GM12801 (cell line): Measurements from ENCODE around the gene SLC12A9.

Experiments used
- TF ChIP-seq, protein P1 (sequence below): IDR thresholded peaks from one replicate; pipeline ENCODE4 v1.5.1; 2011; ENCODE audit warnings: control low read depth; ENCODE audit not compliant: insufficient read length; ENCODE audit errors: extremely low read depth

SLC12A9 gene

DNA sequence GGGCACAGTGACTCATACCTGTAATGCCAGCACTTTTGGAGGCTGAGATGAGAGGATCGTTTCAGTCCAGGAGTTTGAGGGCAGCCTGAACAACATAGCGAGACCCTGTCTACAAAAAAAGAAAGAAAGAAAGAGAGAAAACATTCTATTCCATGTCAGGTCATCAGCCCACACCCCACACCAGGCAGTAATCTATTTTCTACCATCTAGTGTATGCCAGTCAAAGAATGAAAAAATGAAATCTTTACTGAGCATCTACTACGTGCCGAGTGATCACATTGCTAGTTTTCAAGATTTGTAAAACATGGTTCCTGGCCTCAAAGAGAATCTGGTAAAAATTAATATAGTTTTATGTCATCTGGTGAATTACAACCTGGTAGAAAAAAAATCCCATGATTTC is 22.1 kb upstream of the SLC12A9 start:
- TF ChIP-seq, protein P1, sequence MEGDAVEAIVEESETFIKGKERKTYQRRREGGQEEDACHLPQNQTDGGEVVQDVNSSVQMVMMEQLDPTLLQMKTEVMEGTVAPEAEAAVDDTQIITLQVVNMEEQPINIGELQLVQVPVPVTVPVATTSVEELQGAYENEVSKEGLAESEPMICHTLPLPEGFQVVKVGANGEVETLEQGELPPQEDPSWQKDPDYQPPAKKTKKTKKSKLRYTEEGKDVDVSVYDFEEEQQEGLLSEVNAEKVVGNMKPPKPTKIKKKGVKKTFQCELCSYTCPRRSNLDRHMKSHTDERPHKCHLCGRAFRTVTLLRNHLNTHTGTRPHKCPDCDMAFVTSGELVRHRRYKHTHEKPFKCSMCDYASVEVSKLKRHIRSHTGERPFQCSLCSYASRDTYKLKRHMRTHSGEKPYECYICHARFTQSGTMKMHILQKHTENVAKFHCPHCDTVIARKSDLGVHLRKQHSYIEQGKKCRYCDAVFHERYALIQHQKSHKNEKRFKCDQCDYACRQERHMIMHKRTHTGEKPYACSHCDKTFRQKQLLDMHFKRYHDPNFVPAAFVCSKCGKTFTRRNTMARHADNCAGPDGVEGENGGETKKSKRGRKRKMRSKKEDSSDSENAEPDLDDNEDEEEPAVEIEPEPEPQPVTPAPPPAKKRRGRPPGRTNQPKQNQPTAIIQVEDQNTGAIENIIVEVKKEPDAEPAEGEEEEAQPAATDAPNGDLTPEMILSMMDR, result no peak

DNA sequence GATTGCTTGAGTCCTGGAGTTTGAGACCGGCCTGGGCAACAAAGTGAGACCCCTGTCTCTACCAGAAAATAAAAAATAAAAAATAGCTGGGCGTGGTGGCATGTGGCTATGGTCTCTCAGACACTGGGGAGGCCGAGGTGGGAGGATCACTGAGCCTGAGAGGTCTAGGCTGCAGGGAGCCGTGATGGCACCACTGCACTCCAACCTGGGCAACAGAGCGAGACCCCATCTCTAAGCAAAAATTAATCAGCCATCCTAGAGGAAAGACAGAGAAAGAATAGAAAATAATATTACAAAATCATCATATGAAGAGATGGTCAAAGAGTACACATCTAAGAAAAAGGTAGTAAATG is 20.3 kb upstream of the SLC12A9 start:
- TF ChIP-seq, protein P1, result no peak

DNA sequence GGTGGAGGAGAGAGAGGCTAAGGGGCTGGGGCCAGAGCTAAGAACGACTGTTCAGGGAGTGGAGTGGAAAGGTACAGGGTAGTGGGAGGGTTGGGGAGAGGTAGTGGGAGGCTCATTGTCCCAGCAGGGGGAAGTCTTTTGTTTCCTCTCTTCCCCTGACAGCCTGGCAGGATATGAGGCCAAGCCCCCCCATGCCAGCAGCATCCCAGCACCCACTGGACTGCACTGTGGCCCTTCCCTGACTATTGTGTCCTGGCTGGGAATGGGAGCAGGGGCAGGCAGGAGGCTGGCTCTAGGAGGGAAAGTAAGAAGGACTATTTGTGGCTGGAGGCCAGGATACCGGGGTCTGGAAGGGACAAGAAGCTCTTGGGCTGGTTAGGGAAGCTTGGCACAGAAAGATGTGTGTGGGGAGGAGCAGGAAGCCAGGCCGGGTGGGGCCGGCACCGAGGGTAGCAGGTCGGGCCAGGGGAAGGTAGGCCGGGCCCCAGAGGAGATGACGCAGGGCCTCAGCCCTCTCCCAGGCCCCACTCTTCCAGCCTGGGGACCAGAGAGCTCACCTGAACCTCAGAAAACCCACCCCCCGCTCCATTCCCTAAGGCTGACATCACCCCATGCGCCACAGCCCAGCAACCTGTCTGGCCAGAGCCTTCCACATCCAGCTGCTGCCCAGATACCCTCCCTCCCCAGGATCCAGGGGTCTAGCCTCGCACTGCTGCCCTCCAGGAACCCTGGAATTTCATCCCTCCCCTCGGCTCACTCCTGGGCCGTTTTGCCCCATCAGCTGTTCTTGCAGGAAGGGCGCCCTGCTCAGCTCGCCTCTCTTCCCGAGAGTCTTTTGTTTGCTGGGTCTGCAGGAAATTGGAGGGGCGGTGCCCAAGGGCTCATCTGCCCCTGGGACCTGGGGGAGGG is 16.4 kb upstream of the SLC12A9 start:
- TF ChIP-seq, protein P1, result no peak

DNA sequence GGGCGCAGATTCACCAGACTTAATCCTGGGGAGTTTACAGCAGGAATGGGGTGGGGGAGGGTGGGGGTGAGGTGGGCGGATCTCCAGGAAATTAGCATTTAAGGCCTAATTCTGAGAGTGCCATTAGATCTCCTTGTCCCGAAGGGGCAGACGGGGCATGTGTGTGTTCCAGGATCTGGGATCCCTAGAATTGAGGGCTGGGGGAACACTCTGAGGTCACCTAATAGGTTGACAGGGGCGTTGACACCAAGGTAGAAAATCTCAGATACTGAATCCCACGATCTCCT is 15.8 kb upstream of the SLC12A9 start:
- TF ChIP-seq, protein P1, result no peak

DNA sequence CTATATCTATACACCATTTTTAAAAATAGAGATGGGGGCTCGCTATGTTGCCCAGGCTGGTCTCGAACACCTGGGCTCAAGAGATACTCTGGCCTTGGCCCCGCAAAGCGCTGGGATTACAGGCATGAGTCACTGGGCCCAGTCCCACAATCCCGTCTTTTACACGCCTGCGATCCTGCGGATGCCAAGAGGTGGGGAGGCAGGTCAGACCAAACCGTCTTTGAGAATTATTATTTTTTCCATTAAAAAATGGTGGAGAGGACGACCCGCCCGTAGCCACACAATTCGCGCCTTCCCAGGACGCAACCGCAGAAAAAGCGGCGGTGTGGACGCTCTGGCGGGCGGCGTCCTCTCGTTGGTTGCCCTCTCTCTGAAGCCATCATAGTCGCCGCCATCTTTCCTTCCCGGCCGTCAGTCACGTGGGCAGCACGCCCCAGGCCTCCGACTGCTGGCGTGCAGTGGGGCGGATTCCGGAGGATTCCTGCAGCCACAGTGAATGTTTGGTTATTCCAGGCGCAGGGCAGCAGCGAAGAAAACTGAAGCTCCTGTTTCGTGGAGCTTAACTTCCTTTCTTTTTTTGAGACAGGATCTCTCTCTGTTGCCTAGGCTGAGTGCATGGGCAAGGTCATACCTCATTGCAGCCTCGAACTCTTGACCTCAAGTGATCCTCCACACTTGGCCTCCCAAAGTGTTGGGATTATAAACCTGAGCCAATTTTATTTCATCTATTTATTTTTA is 15.2 kb upstream of the SLC12A9 start:
- TF ChIP-seq, protein P1, result no peak

DNA sequence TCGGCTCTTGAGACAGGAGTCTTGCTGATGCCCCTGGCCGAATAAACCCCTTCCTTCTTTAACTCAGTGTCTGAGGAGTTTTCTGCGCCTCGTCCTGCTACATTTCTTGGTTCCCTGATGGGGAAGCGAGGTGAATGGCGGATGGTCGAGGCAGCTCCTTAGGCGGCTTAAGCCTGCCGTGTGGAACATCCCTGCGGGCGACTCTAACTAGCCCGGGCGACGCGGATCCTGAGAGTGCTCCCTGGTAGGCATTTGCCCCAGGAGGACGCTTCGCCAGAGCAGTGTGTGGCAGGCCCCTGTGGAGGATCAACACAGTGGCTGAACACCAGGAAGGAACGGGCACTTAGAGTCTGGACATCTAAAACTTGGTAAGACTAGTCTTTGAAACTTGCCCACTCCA is 13.2 kb upstream of the SLC12A9 start:
- TF ChIP-seq, protein P1, result no peak

DNA sequence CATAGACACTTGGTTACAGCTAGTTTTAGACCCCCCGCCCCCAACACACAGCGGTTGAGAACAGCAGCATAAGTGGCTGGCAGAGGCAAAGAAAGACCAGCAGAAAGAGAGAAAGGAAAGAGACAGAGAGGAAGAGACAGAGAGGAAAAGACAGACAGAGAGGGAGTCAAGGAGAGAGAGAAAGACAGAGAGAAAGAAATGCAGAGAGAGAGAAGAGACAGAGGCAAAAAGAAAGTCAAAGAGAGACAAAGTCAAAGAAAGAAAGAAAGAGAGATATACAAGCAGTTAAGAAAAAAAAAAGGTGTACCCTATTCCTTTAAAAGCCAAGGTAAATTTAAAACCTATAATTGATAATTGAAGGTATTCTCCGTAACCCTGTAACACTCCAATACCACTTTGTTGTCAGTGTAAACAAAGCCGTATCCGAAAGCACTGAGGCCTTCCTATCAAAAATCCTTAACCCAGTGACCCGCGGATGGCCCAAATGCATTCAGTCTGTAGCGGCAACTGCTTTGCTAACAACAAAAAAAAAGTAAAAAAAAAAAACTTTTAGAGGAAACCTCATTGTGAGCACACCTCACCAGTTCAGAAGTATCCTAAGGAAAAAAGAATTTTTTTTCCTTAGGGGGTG is 11.9 kb upstream of the SLC12A9 start:
- TF ChIP-seq, protein P1, result no peak
